Duodenal mucosa (tissue), 2 donors: ENCODE measurements around the gene ICA1.
"Not testable (repeated sequence)": the region's sequence is repeated elsewhere in the genome, so short reads cannot be mapped to it uniquely, and the experiment has no call there.

Source experiments
- H3K27ac ChIP-seq: one replicate; pipeline ENCODE4 v1.7.0; 2013; ENCODE audit warnings: low read depth, low read length
- H3K27me3 ChIP-seq, 2 donors: one replicate each; pipeline ENCODE4 v1.7.0; 2013; ENCODE audit warnings: low read length in 2 of 2, control low read depth in 1 of 2; ENCODE audit not compliant: insufficient read depth in 2 of 2, control insufficient read depth in 1 of 2
- H3K36me3 ChIP-seq, 2 donors: one replicate each; pipeline ENCODE4 v1.7.0; 2013; ENCODE audit warnings: low read length in 2 of 2, control low read depth in 1 of 2; ENCODE audit not compliant: insufficient read depth in 2 of 2, control insufficient read depth in 1 of 2
- H3K4me1 ChIP-seq, 2 donors: one replicate each; pipeline ENCODE4 v1.7.0; 2013; ENCODE audit warnings: low read length in 2 of 2, control low read depth in 1 of 2; ENCODE audit not compliant: insufficient read depth in 2 of 2, control insufficient read depth in 1 of 2
- H3K4me3 ChIP-seq, 2 donors: one replicate each; pipeline ENCODE4 v1.7.0; 2013; ENCODE audit warnings: low read length in 2 of 2, low read depth in 1 of 2
- H3K9ac ChIP-seq, 2 donors: one replicate each; pipeline ENCODE4 v1.7.0; 2013; ENCODE audit warnings: low read length in 2 of 2, low read depth in 1 of 2
- H3K9me3 ChIP-seq, 2 donors: one replicate each; pipeline ENCODE4 v1.7.0; 2013; ENCODE audit warnings: low read length in 2 of 2, control low read depth in 1 of 2; ENCODE audit not compliant: control insufficient read depth in 1 of 2

The ICA1 gene

GRCh38 chr7:8112685-8113084 lies 149.3 kb downstream of the ICA1 start:
- Histone ChIP-seq H3K9ac (no peak overlapping the region), H3K4me1 (no peaks in the 10 kb centered on the region), H3K27ac (no peak overlapping the region), H3K27me3 (no peaks in the 10 kb centered on the region), H3K9me3 (no peaks in the 10 kb centered on the region), H3K4me3 (no peak overlapping the region), H3K36me3 (peaks cover 0 to 7% of the 10 kb centered on the region in 2 donors)

GRCh38 chr7:8111282-8111960 lies 150.5 kb downstream of the ICA1 start:
- Histone ChIP-seq H3K36me3 (peaks cover 0 to 7% of the 10 kb centered on the region in 2 donors), H3K4me3 (no peak overlapping the region), H3K9ac (no peak overlapping the region), H3K27me3 (no peaks in the 10 kb centered on the region), H3K9me3 (no peaks in the 10 kb centered on the region), H3K27ac (no peak overlapping the region), H3K4me1 (no peaks in the 10 kb centered on the region)

- Histone ChIP-seq H3K27me3 (no peaks in the 10 kb centered on the region), H3K9me3 (no peaks in the 10 kb centered on the region), H3K4me3 (no peak overlapping the region), H3K36me3 (peaks cover 0 to 3% of the 10 kb centered on the region in 2 donors), H3K4me1 (no peaks in the 10 kb centered on the region), H3K27ac (no peak overlapping the region), H3K9ac (no peak overlapping the region)
Observed at GRCh38 chr7:8109196-8110022, 152.6 kb downstream of the ICA1 start.

- Histone ChIP-seq H3K4me1 (no peaks in the 10 kb centered on the region), H3K27ac (no peak overlapping the region), H3K27me3 (no peaks in the 10 kb centered on the region), H3K9ac (no peak overlapping the region), H3K9me3 (no peaks in the 10 kb centered on the region), H3K36me3 (no peaks in the 10 kb centered on the region), H3K4me3 (no peak overlapping the region)
Observed at GRCh38 chr7:8105449-8106095, 156.4 kb downstream of the ICA1 start.

GRCh38 chr7:8103282-8103681 lies 158.7 kb downstream of the ICA1 start:
- no peak overlapping the region for H3K9ac ChIP-seq
- no peak overlapping the region for H3K4me3 ChIP-seq
- no peaks in the 10 kb centered on the region for H3K4me1 ChIP-seq
- no peaks in the 10 kb centered on the region for H3K27me3 ChIP-seq
- H3K36me3 ChIP-seq = no peaks in the 10 kb centered on the region
- no peaks in the 10 kb centered on the region for H3K9me3 ChIP-seq
- no peak overlapping the region for H3K27ac ChIP-seq

GRCh38 chr7:8101292-8101691 lies 160.7 kb downstream of the ICA1 start:
- H3K4me1 ChIP-seq, H3K9ac ChIP-seq, H3K36me3 ChIP-seq, H3K27ac ChIP-seq, H3K9me3 ChIP-seq, H3K27me3 ChIP-seq, H3K4me3 ChIP-seq: not testable (repeated sequence)

- no peak overlapping the region for H3K4me3 ChIP-seq
- H3K9me3 ChIP-seq = no peaks in the 10 kb centered on the region
- no peak overlapping the region for H3K9ac ChIP-seq
- H3K27ac ChIP-seq = no peak overlapping the region
- H3K27me3 ChIP-seq = no peaks in the 10 kb centered on the region
- no peaks in the 10 kb centered on the region for H3K4me1 ChIP-seq
- no peaks in the 10 kb centered on the region for H3K36me3 ChIP-seq
Observed at GRCh38 chr7:8094164-8095140, 167.5 kb downstream of the ICA1 start.

- H3K9me3 ChIP-seq = no peaks in the 10 kb centered on the region
Observed at GRCh38 chr7:8092140-8092539, 169.8 kb downstream of the ICA1 start.

GRCh38 chr7:8089036-8089780 lies 172.8 kb downstream of the ICA1 start:
- H3K9ac ChIP-seq = no peak overlapping the region
- H3K9me3 ChIP-seq = no peaks in the 10 kb centered on the region
- no peaks in the 10 kb centered on the region for H3K4me1 ChIP-seq
- no peaks in the 10 kb centered on the region for H3K27me3 ChIP-seq
- H3K27ac ChIP-seq = no peak overlapping the region
- H3K4me3 ChIP-seq = no peak overlapping the region
- peaks cover 2 to 6% of the 10 kb centered on the region in 2 donors for H3K36me3 ChIP-seq

More at GRCh38 chr7:8092140-8092539, 169.8 kb downstream of the ICA1 start:
- no peaks in the 10 kb centered on the region for H3K27me3 ChIP-seq
- no peaks in the 10 kb centered on the region for H3K4me1 ChIP-seq
- H3K36me3 ChIP-seq = no peaks in the 10 kb centered on the region
- H3K27ac ChIP-seq = no peak overlapping the region
- no peak overlapping the region for H3K4me3 ChIP-seq
- H3K9ac ChIP-seq = no peak overlapping the region
